HG03354 (cell line): Measurements from ENCODE around the gene GID4.

Experiments
- ATAC-seq: cut with Tn5 transposase; IDR thresholded peaks from one replicate; pipeline ENCODE4 v1.9.1; 2021; ENCODE audit warnings: mild to moderate bottlenecking; ENCODE audit not compliant: unreplicated experiment, poor library complexity, severe bottlenecking

GID4 gene

GRCh38 chr17:18040261-18040858, 1.2 kb downstream of the GID4 start:
- no peak for ATAC-seq

DNA sequence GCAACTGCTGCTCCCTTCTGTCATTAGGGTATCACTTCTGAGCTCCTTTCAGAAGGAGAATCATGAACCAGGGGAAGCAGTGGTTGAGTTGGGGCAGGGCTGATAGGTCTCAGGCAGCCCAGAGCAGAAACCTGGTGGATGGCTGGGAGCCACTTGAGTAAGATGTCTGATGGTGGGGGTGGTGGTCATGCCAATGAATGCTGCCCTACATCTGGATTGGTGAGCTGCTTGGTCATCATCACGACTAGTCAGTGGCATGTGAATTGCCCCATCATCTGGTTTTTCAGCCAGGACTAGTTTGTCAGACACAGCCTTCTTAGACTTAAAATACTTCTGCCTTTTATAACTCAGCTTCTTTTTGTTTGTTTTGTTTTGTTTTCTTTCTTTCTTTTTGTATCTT, 2.6 kb downstream of the GID4 start:
- ATAC-seq = no peak

DNA sequence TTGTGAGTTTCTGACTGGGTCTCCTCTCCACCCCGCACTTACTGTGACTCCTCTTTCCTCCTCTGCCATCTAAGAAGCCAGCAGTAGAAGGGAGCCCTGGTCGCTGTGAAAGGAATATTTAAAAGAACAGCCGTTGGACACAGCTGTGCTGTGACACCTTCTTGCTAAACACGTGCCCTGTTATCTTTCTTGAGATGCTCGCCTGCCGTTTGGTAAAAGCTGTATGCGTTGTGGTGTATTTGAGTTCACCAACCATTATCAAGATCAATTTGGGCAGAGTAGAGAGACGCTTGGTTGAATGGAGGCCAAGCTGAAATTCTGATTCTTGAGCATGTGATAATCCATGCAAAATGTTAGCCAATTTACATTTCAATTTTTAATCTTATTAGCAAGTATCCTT, 3.8 kb downstream of the GID4 start:
- ATAC-seq = no peak

- ATAC-seq = no peak
These were observed 4.3 kb downstream of the GID4 start for GRCh38 chr17:18043491-18043890.

DNA sequence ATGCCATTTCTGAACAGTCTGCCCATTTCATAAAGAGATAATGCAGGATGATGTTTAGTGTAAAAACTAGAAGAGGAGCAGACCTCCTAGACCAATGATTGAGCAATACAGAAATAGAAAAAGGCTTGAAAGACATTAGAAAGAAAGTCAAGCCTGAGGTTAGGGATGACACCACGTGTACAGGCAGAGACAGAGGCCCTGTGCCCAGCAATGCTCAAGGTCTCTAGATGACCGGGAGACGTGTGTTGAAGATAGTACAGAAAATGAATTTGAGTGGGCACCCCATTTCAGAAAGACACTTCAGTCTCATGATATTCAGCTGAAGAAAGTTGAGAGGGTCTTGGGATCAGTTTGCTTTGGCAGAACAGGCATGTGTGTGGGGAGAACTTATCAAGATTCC, 5.4 kb downstream of the GID4 start:
- ATAC-seq = no peak

DNA sequence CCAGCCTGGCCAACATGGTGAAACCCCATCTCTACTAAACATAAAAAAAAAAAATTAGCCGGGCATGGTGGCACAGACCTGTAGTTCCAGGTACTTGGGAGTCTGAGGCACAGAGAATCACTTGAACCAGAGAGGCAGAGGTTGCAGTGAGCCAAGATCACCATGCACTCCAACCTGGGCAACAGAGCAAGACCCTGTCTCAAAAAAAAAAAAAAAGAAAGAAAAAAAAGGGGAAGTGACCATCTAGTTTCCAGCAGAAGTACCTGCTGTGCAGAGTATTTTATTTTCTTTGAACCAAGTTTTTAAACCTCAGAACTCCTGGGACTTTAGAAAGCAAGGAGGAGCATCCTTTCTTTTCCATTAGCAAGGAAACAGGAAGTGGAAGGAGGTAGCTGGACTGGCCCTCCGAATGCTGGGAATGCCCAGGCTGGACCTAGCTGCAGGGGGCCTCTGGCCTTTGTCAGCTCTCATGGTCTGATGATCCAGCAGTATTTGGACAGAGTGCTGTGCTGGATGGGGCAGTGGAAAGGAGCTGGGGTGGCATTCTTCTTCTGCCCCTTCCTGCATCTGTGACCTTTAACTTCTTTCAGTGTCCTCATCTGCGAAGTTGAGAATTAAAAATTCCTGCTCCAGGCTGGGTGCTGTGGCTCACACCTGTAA, 6.6 kb downstream of the GID4 start:
- no peak for ATAC-seq

- no peak for ATAC-seq
These were observed 16.4 kb downstream of the GID4 start for GRCh38 chr17:18055597-18055996.

GRCh38 chr17:18056214-18056613, 17.0 kb downstream of the GID4 start:
- ATAC-seq = no peak

GRCh38 chr17:18059283-18059682, 20.1 kb downstream of the GID4 start:
- no peak for ATAC-seq

DNA sequence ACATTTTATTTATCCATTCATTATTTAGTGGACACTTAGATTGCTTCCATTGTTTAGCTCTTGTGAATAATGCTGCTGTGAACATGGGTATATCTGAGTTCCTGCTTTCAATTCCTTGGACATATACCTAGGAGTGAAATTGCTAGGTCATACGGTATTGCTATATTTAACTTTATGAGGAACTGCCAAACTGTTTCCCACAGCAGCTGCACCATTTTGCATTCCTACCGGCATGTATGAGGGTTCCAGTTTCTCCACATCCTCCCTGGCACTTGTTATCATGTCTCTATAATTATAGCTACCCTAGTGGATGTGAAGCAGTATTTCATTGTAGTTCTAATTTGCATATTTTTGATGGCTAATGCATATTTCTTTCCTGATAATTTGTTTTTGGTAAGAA, 24.8 kb downstream of the GID4 start:
- ATAC-seq = no peak

GRCh38 chr17:18065546-18065945, 26.3 kb downstream of the GID4 start:
- no peak for ATAC-seq

DNA sequence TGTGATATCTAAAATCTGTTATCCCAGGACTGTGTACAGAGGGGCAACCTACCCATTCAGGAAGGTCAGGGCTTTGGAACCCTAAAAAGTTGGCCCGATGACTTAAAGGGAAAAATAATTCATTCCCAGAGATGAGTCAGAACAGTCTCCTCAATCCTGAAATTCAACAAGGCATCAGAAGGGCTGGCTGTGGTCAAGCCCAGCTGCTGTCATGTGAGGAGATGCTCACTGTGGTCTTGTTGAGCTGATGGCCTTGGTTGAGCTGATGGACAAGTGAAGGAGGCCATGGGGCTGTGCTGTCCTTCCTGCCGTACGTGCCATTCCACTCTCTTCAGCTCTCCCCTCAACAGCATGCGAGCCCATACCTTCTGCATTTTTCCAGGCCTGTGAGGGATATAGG, 27.7 kb downstream of the GID4 start:
- ATAC-seq = no peak

DNA sequence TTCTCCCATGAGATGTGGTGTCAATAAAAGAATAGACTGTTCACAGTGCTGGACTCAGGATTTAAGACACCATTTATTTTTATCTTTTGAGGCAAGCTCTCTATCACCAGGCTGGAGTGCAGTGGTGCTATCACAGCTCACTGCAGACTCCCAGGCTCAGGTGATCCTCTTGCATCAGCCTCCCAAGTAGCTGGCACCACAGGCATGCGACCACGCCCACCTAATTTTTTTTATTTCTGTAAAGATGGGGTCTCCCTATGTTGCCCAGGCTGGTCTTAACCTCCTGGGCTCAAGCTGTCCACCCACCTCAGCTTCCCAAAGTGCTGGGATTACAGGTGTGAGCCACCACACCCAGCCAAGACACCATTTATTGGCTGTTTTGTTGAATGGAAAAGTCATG, 29.9 kb downstream of the GID4 start:
- no peak for ATAC-seq

GRCh38 chr17:18070861-18071340, 31.7 kb downstream of the GID4 start:
- no peak for ATAC-seq

DNA sequence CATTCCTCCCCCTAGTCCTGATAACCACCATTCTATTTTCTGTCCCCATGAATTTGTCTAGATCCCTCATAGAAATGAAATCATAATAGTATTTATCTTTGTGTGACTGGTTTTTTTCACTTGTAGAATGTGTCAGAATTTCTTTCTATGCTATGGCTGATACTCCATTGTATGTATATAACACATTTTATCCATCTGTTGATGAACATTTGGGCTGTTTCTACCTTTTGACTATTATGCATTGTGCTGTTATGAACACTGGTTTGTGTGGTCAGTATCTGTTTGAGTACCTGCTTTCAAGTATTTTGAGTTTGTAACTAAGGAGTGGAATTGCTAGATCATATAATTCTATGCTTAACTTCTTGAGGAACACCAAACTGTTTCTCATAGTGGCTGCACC, 32.5 kb downstream of the GID4 start:
- ATAC-seq = no peak

DNA sequence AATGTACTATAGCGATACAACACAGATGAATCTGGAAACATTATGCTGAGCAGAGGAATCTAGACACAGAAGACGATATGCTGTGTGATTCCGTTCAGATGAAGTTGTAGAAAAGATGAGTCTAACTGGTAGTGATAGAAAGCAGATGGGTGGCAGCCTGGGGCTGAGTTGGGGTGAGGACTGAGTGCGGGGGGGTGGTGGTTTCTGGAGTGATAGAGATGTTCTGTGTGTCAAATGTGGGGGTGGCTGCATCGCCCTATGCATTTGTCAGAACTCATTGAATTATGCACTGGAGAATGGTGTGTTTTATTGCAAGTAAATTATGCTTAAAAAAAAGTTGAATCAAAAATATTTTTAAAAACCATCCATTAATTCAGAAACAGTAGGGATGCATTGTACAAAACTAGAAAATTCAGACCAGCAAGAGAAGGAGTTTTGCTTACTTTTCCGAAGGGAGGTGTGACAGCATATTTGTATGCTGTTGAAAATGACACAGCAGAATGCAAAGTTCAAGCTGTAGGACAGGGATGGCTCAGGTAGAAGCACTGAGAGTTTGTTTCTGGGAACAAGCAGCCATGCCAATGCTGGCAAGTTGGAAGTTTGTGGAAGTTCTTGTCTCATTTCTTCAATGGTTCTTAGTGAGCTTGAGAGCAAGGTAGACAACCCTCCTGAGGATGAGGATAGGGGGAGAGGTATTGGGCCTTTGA, 35.5 kb downstream of the GID4 start:
- ATAC-seq = no peak

- ATAC-seq = no peak
These were observed 37.7 kb downstream of the GID4 start for GRCh38 chr17:18076936-18077335.

GRCh38 chr17:18079543-18079942, 40.3 kb downstream of the GID4 start:
- no peak for ATAC-seq

DNA sequence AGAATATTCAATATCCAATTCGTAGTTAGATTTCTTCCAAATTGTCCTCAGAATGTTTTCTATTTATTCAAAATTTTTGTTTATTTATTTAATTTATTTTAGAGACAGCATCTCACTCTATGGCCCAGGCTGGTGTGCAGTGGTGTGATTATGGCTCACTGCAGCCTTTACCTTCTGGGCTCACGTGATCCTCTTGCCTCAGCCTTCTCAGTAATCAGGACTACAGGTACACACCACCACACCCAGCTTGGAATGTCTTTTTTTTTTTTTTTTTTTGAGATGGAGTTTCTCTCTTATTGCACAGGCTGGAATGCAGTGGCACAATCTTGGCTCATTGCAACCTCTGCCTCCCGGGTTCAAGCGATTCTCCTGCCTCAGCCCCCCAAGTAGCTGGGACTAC, 45.0 kb downstream of the GID4 start:
- no peak for ATAC-seq

DNA sequence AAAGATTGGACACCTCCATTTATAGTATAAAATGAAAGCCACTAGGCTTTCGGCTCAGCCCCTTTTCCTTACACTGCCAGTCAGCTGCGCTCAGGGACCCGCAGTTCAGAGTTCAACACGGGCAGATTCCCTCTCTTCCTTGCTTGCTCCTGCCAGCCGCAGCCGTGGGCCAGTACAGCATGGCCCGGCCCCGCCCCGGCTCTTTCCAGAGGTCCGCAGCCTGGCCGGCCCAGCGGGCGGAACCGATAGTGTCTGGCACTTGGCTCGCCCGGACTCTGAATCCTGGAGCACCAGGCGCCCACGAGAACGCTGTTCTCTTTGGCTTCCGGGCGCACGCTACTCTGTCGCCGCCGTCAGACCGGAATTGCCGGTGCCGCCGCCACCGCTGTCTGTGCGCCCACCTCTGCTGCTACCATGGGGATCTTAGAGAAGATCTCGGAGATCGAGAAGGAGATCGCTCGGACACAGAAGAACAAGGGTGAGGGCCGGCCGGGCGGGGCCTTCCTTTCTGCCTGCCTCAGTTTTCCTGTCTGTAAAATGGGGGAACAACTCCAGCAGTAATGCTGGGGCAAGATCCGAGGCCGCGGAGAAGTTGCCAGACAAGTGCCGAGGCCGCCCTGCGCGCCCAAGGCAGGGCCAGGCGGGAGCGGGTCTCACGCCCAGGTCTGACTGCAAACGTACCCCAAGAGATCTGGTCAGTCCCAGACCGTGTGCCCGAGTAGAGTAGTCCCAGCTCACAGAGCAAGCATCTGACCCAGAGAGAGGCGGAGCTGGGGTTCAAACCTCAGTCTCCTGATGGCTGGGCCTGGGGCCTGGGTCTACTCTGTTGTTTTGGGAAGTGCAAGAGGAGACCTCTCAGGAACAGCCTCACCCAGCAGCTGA, 48.6 kb downstream of the GID4 start, which contains the start of gene DRG2:
Gene DRG2, plus strand, starts transcription at position 339 of the 882 bp plus-strand sequence. Its CDS starts 76 bp downstream, at position 415.
- peak; percentile 90 for ATAC-seq
